ENCODE measurements around the gene PRLR. TPM values are rescaled to one million over a fixed set of nuclear protein-coding genes. Genes with fewer than 3 reads are reported as not detected.

PRLR gene
- total RNA-seq, 1 donor from 2014 or later, result not detected

GRCh38 chr5:35060236-35060635 is 170.1 kb downstream of the PRLR start:
- Mint-ChIP-seq H3K36me3 (ENCODE audit: low read depth) (no peaks in the 10 kb centered on the region), H3K4me1 (ENCODE audit: low read depth) (no peaks in the 10 kb centered on the region), H3K4me3 (no peak overlapping the region), H3K27me3 (ENCODE audit: insufficient read depth) (peaks cover 25% of the 10 kb centered on the region), H3K27ac (no peak overlapping the region), H3K9me3 (no peaks in the 10 kb centered on the region)
- DNase-seq (ENCODE audit: low spot score), result no peak
- intact Hi-C loops (cut with micrococcal nuclease), result no loop called here

GRCh38 chr5:35059251-35059650 is 171.0 kb downstream of the PRLR start:
- H3K36me3 Mint-ChIP-seq (ENCODE audit: low read depth), result no peaks in the 10 kb centered on the region
- no peaks in the 10 kb centered on the region for H3K4me1 Mint-ChIP-seq (ENCODE audit: low read depth)
- peaks cover 25% of the 10 kb centered on the region for H3K27me3 Mint-ChIP-seq (ENCODE audit: insufficient read depth)
- H3K4me3 Mint-ChIP-seq, result no peak overlapping the region
- no peak overlapping the region for H3K27ac Mint-ChIP-seq
- H3K9me3 Mint-ChIP-seq, result no peaks in the 10 kb centered on the region
- intact Hi-C loops (cut with micrococcal nuclease), result no loop called here
- no peak for DNase-seq (ENCODE audit: low spot score)

DNA sequence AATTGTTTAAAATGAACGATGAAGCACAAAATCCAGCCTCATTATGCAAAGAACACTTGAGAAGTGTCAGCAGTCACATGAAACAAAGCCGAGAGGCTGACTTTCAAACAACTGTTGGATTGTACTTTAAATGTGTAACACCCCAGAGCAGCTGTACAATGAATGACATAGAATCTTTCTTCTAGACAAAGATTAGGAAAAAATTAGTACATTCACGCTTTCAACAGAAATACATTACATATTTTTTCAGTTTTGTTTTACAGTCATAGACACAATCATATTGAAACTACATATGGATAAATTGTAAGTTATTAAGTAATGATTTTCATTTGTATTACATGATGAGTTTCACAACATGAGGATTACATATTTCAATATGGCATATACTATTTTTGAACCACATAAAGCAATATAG is 171.9 kb downstream of the PRLR start:
- no peaks in the 10 kb centered on the region for H3K4me1 Mint-ChIP-seq (ENCODE audit: low read depth)
- no peaks in the 10 kb centered on the region for H3K36me3 Mint-ChIP-seq (ENCODE audit: low read depth)
- no peak for DNase-seq (ENCODE audit: low spot score)
- intact Hi-C loops (cut with micrococcal nuclease), result no loop called here
- peaks cover 22% of the 10 kb centered on the region for H3K27me3 Mint-ChIP-seq (ENCODE audit: insufficient read depth)
- no peak overlapping the region for H3K4me3 Mint-ChIP-seq
- H3K9me3 Mint-ChIP-seq, result no peaks in the 10 kb centered on the region
- no peak overlapping the region for H3K27ac Mint-ChIP-seq

DNA sequence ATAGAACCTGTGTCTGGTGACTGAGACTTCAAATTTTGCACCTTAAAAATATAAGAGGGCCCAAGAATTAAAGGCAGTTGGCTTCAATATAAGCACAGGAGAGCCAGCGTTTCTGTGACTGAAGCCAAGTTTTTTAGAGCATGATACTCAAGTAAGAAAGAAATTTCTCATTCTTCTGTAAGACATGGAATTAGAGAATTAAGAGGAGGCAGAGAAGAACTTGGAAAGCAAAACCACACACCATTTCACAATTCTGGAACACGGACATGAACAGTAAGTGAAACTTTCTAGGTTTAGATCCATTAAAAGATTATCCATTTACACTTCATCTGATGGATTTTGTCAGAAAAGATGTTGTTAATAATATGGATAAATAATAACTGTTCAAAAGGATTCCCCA is 173.6 kb downstream of the PRLR start:
- Mint-ChIP-seq H3K27me3 (ENCODE audit: insufficient read depth) (peaks cover 22% of the 10 kb centered on the region), H3K36me3 (ENCODE audit: low read depth) (no peaks in the 10 kb centered on the region), H3K4me1 (ENCODE audit: low read depth) (no peaks in the 10 kb centered on the region), H3K4me3 (no peak overlapping the region), H3K27ac (no peak overlapping the region), H3K9me3 (no peaks in the 10 kb centered on the region)
- DNase-seq (ENCODE audit: low spot score), result no peak
- intact Hi-C loops (cut with micrococcal nuclease), result no loop called here

DNA sequence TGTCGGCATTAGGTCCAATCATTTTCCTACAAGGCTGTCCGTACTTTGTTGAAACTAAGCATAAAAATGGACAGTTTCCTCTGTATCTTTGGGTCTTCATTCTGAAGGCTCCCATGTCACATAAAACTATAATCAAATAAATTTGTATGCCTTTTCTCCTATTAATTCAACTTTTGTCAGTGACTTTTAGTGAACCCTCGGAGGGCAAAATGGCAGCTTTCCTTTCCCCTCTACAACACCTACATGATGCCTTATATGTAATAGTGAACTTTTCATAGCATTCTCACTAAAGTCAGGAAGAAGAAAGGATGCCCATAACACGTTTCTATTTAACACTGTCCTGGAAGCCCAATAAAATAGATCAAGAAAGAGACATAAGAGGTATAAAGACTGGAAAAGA is 177.4 kb downstream of the PRLR start:
- Mint-ChIP-seq H3K9me3 (no peaks in the 10 kb centered on the region), H3K27me3 (ENCODE audit: insufficient read depth) (peaks cover 11% of the 10 kb centered on the region), H3K4me1 (ENCODE audit: low read depth) (no peaks in the 10 kb centered on the region), H3K4me3 (no peak overlapping the region), H3K36me3 (ENCODE audit: low read depth) (no peaks in the 10 kb centered on the region), H3K27ac (no peak overlapping the region)
- DNase-seq (ENCODE audit: low spot score), result no peak
- intact Hi-C loops (cut with micrococcal nuclease), result no loop called here

DNA sequence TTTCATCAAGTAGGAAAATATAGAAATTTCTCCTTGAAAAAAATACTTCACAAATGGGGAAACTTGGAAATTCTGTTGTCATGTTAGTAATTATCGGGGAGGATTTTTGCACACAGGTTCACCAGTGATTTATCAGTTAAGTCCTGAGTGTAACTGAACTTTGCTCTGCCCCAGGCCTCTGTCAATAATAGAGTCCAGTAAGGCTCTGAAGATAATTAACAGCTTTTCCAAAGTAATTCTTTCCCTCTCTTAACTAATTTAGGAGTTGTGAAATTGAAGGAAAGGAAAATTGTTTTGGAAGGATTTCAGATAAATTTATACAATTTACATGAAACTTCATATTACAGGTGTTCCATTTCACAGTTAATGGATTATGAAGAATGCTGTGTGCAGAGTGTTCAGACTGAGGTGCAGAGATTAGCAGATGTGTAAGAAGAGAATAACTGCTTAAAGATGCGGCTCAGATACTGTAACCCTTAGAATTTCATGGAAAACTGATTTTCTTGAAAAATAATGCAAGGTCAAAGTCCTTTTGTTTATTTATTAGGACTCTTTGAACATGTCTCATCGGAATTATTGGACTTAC is 179.7 kb downstream of the PRLR start:
- H3K27me3 Mint-ChIP-seq (ENCODE audit: insufficient read depth), result peaks cover 2% of the 10 kb centered on the region
- no peak overlapping the region for H3K27ac Mint-ChIP-seq
- no peak for DNase-seq (ENCODE audit: low spot score)
- H3K4me3 Mint-ChIP-seq, result no peak overlapping the region
- intact Hi-C loops (cut with micrococcal nuclease), result no loop called here
- no peaks in the 10 kb centered on the region for H3K36me3 Mint-ChIP-seq (ENCODE audit: low read depth)
- H3K4me1 Mint-ChIP-seq (ENCODE audit: low read depth), result no peaks in the 10 kb centered on the region
- H3K9me3 Mint-ChIP-seq, result no peaks in the 10 kb centered on the region

- intact Hi-C loops (cut with micrococcal nuclease), result no loop called here
- peaks cover 2% of the 10 kb centered on the region for H3K27me3 Mint-ChIP-seq (ENCODE audit: insufficient read depth)
- H3K9me3 Mint-ChIP-seq, result no peaks in the 10 kb centered on the region
- no peaks in the 10 kb centered on the region for H3K36me3 Mint-ChIP-seq (ENCODE audit: low read depth)
- no peaks in the 10 kb centered on the region for H3K4me1 Mint-ChIP-seq (ENCODE audit: low read depth)
- no peak for DNase-seq (ENCODE audit: low spot score)
- H3K4me3 Mint-ChIP-seq, result no peak overlapping the region
- H3K27ac Mint-ChIP-seq, result no peak overlapping the region
Observed at GRCh38 chr5:35048910-35049309, 181.4 kb downstream of the PRLR start.

- no peaks in the 10 kb centered on the region for H3K9me3 Mint-ChIP-seq
- H3K27me3 Mint-ChIP-seq (ENCODE audit: insufficient read depth), result peaks cover 2% of the 10 kb centered on the region
- no peak within 1 kb of the TSS for H3K27ac Mint-ChIP-seq
- H3K4me1 Mint-ChIP-seq (ENCODE audit: low read depth), result no peaks in the 10 kb centered on the region
- H3K4me3 Mint-ChIP-seq, result no peak within 1 kb of the TSS
- H3K36me3 Mint-ChIP-seq (ENCODE audit: low read depth), result no peaks in the 10 kb centered on the region
- no peak for DNase-seq (ENCODE audit: low spot score)
- intact Hi-C loops (cut with micrococcal nuclease), result no loop called here
Observed at GRCh38 chr5:35047785-35048404, 182.4 kb downstream of the PRLR start, which contains the start of gene AGXT2. AGXT2 (minus strand) TSS chr5:35047949; CDS start chr5:35047892, 57 bp downstream.

DNA sequence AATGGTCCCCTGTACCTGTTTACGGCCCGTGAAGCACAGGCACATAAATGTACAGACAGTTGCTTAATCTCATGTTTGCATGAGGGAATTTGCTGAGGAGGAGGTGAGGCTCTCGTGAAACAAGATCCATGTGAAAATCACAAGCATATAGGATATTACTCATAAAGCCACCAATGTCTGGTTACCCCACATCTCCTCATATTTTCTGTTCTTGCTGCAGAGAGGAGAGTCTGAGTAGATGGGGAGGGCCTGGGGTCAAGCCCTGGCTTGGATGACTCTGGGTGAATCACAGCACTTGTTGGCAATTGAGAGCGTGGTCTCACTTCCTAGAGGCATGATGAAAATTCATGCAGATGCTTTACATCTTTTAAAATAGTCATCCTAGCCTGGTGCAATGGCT is 183.5 kb downstream of the PRLR start:
- H3K4me1 Mint-ChIP-seq (ENCODE audit: low read depth), result no peaks in the 10 kb centered on the region
- no peaks in the 10 kb centered on the region for H3K9me3 Mint-ChIP-seq
- no peak overlapping the region for H3K27ac Mint-ChIP-seq
- no peak overlapping the region for H3K4me3 Mint-ChIP-seq
- H3K27me3 Mint-ChIP-seq (ENCODE audit: insufficient read depth), result peaks cover 6% of the 10 kb centered on the region
- H3K36me3 Mint-ChIP-seq (ENCODE audit: low read depth), result no peaks in the 10 kb centered on the region
- intact Hi-C loops (cut with micrococcal nuclease), result no loop called here
- no peak for DNase-seq (ENCODE audit: low spot score)

DNA sequence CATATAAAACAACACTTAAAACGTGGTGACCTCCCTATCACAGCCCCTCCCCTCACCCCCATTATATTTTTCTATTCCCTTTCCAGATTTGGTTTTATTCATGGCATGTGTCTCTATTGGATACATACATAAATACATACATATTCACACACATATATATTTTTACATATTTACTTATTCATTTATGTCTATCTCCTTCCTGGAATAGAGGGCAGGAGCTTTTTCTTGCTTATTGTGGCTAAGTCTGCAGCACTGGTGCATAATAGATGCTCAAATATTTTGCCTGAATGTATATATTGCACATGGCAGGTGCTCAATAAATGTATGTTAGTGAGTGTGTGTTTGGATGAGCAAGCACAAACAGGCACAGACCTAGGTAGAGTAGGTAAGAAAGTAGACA is 185.0 kb downstream of the PRLR start:
- intact Hi-C loops (cut with micrococcal nuclease), result no loop called here
- Mint-ChIP-seq H3K27me3 (ENCODE audit: insufficient read depth) (peaks cover 10% of the 10 kb centered on the region), H3K9me3 (no peaks in the 10 kb centered on the region), H3K27ac (no peak overlapping the region), H3K4me3 (no peak overlapping the region), H3K36me3 (ENCODE audit: low read depth) (no peaks in the 10 kb centered on the region), H3K4me1 (ENCODE audit: low read depth) (no peaks in the 10 kb centered on the region)
- no peak for DNase-seq (ENCODE audit: low spot score)

GRCh38 chr5:35044649-35045048 is 185.6 kb downstream of the PRLR start:
- Mint-ChIP-seq H3K27ac (no peak overlapping the region), H3K4me1 (ENCODE audit: low read depth) (no peaks in the 10 kb centered on the region), H3K27me3 (ENCODE audit: insufficient read depth) (peaks cover 15% of the 10 kb centered on the region), H3K36me3 (ENCODE audit: low read depth) (no peaks in the 10 kb centered on the region), H3K4me3 (no peak overlapping the region), H3K9me3 (no peaks in the 10 kb centered on the region)
- no peak for DNase-seq (ENCODE audit: low spot score)
- intact Hi-C loops (cut with micrococcal nuclease), result no loop called here

DNA sequence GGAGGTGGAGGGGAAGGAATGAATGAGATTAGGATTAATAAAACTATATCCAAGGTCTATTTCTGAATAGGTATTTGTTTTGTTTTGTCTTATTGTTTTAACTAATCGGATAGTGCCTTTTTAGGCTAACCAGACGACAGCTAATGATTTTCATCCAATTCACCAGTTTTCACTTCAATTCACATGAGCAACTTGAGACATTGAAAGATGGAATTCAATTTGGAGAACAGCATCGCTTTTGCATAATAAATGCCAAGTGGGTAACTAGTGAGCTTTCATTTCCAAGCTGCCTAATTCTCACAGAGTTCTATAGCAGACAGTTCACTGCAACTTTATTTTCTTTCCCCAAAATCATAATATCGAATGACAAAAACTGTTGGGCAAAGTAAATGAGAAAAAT is 187.5 kb downstream of the PRLR start:
- Mint-ChIP-seq H3K27me3 (ENCODE audit: insufficient read depth) (peaks cover 17% of the 10 kb centered on the region), H3K4me1 (ENCODE audit: low read depth) (no peaks in the 10 kb centered on the region), H3K4me3 (no peak overlapping the region), H3K9me3 (no peaks in the 10 kb centered on the region), H3K36me3 (ENCODE audit: low read depth) (no peaks in the 10 kb centered on the region), H3K27ac (no peak overlapping the region)
- intact Hi-C loops (cut with micrococcal nuclease), result no loop called here
- DNase-seq (ENCODE audit: low spot score), result no peak

GRCh38 chr5:35041261-35041660 is 189.0 kb downstream of the PRLR start:
- H3K4me1 Mint-ChIP-seq (ENCODE audit: low read depth), result no peaks in the 10 kb centered on the region
- no peak overlapping the region for H3K4me3 Mint-ChIP-seq
- DNase-seq (ENCODE audit: low spot score), result no peak
- no peaks in the 10 kb centered on the region for H3K9me3 Mint-ChIP-seq
- H3K27me3 Mint-ChIP-seq (ENCODE audit: insufficient read depth), result peaks cover 17% of the 10 kb centered on the region
- no peaks in the 10 kb centered on the region for H3K36me3 Mint-ChIP-seq (ENCODE audit: low read depth)
- intact Hi-C loops (cut with micrococcal nuclease), result no loop called here
- no peak overlapping the region for H3K27ac Mint-ChIP-seq

- no peak overlapping the region for H3K27ac Mint-ChIP-seq
- peaks cover 23% of the 10 kb centered on the region for H3K27me3 Mint-ChIP-seq (ENCODE audit: insufficient read depth)
- H3K4me1 Mint-ChIP-seq (ENCODE audit: low read depth), result no peaks in the 10 kb centered on the region
- H3K9me3 Mint-ChIP-seq, result no peaks in the 10 kb centered on the region
- H3K4me3 Mint-ChIP-seq, result no peak overlapping the region
- H3K36me3 Mint-ChIP-seq (ENCODE audit: low read depth), result peaks cover 1% of the 10 kb centered on the region
- no peak for DNase-seq (ENCODE audit: low spot score)
- intact Hi-C loops (cut with micrococcal nuclease), result no loop called here
Observed at GRCh38 chr5:35038891-35039290, 191.4 kb downstream of the PRLR start.
